Activated T-helper 9 cell treated with anti-CD3 and anti-CD28 coated beads, Interleukin-2, amount 50 U/mL, for 16 hours (primary cell): Measurements from ENCODE around the gene NOTCH1.
"Not testable (repeated sequence)": the region's sequence is repeated elsewhere in the genome, so short reads cannot be mapped to it uniquely, and the experiment has no call there.

Experiments
- DNase-seq: peaks from one replicate; pipeline ENCODE4 v3.0.0-alpha.2; 2020; ENCODE audit warnings: low read depth

The NOTCH1 gene

DNA sequence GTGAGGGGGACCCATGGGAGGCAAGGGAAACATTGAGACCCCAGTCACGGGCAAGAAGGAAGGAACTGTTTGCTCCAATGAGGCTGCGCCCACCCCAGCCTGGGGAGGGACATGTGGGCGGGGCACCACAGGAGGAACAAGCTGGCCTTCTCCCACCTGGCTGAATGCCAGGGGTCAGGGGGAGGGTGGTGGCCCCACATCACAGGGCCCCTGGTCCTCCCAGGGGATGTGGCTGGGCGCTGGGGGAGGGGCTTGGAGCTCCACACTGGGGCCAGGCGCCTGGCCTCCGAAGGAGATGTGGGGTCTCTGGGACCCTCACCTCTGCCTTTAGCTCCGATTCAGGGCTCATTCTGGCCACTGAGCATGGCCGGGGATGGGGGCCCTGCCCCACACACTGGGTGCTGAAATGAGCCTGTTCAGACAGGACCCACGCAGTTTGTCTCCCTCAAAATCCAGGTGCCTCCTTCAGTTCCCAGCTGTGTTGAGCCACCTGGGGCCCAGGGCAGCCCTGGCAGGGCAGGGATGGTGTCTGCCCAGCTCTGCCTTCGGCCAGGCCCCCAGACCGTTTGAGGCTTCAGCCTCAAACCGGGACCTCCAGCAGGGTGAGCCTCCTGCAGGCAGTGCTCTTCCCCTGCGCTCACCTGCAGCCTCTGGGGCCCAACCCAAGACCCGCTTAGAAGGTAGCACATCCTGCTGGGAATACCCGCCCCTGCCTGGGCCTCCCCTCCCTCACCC is 33.2 kb upstream of the NOTCH1 start:
- DNase-seq = no peak

DNA sequence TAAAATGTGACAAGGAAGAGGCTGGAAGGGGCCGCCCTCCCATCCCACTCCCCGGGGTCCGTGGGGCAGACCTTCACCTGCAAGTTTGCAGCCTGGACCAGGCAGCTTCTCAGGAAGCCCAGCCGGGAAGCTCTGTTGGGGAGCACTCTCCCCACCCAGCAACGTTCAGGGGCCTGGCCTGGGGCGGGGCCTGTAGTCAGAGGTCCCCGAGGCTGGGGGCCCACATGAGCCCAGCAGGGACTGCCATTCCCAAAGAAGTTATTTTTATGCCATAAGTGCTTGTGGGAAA is 32.7 kb upstream of the NOTCH1 start:
- DNase-seq = no peak

DNA sequence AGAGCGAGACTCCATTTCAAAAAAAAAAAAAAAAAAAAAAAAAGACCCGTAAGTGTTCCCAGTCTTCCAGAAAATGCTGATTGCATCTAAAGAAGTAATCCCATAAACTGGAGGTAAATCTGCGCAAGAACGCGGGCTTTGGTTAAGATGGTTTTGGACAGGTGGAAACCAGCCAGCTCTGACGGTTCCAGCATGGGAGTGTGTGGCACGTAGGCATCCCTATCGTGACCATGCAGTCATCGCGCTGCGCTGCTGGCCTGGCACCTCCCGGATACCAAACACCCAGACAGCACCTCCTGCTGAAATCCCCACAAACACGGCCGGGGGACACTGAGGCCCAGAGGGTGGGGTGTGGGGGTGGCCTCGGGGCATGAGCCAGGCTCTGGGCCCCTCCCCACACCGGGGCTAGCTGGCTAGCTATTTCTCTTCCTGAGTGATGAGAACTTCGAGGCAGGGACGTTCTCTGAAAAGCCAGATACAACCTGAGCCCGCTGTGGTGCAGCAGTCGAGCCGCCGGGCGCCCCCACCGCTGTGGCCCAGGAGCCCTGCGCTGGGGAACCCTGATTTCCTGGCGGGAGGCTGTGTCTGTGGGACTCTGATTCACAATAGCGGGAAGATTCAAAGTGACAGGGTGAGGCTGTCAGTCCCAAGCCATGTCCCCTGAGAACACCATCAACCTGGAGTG is 32.2 kb upstream of the NOTCH1 start:
- DNase-seq = no peak

DNA sequence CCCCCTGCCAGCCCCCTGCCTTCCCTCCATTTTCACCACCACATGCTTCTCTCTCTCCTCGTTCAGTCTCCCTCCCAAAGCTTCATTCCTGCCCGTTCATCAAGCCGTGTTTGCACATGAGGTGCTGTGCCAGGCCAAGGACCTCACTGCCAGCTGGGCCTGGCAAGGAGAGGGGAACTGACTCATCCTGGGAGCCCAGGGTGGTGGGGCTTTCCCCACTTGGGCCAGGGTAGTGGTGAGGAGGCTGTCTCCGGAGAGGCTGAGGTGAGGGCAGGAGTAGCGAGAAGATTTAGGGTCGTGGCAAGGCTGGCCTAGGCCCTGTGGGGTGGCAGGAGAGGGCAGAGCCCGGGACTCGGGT is 30.4 kb upstream of the NOTCH1 start:
- DNase-seq = no peak

DNA sequence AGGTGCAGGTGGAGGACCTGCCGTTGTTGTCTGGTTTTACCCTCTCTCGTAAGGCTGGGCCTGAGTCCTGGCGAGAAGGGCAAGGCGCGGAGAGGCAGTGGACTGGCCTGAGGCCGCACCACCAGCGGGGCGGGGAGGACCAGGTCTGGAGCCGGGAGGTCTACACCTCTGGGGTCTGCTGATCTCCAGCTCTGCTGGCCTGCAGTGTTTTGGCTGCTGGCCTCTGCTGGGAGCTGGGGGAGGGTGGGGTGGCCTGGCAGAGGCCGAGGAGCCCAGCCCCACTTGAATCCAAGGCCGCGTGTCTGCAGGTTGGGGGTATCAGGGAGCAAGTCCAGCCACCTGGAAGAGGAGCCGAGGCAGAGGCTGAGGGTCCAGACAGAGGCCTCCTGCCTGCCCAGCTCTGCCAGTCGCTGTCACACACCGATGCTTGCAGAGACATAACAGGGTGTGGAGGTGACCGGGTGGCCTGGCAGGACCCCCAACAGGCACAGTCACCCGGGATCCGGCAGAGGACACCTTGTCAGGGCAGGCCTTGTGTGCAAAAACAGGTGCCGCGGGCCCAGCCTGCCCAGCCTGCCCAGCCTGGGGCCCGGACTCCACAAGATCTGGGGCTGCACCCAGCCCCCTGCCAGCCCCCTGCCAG is 29.9 kb upstream of the NOTCH1 start:
- no peak for DNase-seq

DNA sequence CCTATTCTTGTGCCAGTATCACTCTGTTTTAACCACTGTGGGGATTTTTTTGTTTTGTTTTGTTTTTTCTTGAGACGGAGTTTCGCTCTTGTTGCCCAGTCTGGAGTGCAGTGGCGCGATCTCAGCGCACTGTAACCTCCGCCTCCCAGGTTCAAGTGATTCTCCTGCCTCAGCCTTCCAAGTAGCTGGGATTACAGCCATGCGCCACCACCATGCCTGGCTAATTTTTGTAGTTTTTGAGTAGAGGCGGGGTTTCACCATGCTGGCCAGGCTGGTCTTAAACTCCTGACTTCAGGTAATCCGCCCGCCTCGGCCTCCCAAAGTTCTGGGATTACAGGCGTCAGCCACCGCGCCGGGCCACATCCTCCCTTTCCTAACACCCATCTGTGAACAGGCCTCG is 28.8 kb upstream of the NOTCH1 start:
- DNase-seq = not testable (repeated sequence)

DNA sequence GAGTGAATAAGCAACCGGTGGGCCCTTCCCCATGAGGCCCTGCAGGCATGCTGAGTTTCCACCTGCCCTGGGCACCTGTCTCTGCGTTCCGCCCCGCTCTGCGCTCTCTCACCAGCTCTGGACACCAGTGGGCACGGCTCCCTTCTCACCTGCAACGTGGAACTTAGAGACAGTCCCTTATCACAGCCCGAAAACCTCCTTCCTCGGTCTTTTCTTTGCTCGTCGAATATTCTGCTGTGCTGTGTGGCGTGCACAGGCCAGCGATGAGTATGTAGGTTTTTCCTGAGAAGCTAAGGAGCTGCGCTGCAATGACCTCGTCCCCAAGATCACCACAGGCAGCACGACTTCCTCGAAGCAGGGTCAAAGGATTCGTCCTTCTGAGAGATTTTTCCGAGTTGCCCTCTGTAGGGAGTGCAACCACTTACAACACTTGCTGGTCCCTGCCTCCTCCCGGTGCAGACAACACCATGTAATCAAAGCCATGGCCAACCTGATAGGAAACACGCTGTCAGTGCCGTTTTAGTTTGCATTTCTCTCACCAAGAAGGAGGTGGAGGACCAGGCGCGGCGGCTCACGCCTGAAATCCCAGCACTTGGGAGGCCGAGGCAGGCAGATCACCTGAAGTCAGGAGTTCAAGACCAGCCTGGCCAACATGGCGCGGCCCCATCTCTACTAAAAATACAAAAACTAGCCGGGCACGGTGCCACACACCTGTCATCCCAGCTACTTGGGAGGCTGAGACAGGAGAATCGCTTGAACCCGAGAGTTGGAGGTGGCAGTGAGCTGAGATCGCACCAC is 27.2 kb upstream of the NOTCH1 start:
- DNase-seq = no peak

DNA sequence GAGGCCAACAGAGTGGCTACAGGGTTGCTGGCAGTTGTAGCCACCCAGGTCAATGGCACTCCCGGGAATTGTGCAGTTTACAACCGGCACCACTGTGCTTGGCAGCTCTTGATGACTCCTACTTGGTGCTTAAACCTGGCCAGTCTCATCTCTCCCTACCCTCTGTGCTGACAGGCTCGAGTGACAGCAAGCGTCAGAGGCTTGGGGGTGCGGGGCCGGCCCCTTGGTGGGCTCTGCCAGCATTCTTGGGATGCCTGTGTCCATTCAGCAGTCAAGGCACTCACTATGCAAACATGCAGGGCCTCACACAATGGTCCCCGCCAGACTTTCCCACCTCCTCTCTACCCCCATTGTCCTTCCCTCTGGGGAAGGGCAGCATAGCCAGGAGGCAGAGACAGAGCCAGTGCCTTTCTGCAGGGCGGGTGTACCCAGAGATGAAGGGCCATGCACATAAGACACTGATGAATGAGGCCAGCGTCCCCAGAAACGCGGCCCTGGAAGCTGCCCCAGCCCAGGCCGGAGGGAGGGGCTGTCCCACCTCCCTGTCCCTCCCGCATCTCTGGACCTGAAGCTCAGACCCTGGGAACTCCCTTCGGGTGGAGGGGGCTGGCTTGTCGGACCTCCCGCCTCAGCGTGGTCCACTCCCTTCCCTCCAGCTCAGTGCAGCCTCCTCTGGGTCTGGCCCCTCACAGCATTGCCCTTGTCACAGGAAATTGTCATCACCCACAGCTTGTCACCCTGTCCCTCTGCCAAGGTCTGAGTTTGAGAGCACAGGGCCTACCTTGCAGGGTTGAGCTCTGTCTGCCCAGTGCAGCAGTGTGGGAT is 26.4 kb upstream of the NOTCH1 start:
- no peak for DNase-seq

DNA sequence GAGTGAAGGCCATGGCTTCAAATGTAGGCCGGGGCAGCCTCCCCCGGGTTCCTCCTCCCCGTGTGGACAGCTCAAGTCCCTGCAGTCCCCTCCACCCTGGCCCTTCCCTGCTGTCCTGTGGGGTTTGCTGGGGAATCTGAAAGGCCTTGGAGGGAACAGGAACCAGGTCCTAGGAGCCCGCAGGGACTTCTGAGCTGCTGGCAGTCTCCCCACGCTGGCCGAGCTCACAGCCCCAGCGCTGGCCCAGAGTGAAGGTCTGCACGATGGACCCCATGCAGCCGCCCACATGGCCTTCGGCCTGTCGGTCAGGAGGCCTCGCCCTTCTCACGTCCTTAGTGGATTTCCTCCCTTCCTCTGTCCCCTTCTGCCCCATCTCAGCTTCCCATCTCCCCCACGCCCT is 25.7 kb upstream of the NOTCH1 start:
- no peak for DNase-seq

DNA sequence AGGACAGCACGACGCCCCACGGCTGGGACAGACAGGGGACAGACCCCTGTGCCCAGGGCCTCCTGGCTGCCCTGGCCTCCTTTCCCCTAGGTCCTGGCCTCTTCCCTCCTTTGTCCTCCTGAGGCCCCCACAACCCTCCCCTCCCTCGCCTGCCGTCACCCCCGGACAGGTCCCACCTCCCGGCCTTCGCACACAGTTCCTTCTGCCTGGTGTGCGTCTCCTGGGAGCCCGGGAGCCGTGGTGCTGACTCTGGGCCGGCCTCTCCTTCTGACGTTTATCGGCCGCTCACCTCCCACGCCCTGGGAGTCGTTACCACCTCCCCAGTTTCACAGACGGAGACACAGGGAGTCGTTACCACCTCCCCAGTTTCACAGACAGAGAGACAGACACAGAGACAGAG is 25.1 kb upstream of the NOTCH1 start:
- no peak for DNase-seq

DNA sequence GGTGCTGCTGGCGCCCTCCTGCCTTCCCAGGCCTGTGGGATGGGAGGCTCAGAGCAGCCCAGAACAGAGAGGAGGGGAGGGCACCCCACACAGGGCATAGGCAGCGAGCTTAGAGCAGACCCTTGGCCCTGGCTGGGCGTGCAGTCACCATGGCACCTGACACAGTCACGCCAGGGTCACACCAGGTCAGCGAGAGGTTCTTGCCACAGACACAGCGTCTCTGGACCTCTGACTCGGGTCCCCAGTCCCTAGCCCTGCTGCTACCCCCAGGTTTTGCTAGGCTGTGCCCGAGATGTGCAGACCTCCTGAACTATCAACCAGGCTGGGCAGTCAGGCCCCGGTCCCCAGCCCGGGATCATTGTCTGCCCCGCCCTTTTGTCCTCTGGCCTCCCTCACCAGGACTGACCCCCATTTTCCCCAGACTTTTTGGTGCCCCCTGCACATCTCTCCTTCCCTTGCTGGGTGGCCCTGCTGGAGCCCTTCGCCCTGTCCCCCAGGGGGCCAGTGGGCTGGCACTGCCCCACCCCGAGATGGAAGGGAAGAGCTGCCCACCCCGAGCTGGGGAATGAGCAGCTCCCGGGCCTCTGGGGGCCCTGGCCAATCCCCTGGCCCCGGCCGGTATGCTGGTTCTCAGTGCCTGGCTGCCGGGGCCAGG is 24.5 kb upstream of the NOTCH1 start:
- DNase-seq = no peak

DNA sequence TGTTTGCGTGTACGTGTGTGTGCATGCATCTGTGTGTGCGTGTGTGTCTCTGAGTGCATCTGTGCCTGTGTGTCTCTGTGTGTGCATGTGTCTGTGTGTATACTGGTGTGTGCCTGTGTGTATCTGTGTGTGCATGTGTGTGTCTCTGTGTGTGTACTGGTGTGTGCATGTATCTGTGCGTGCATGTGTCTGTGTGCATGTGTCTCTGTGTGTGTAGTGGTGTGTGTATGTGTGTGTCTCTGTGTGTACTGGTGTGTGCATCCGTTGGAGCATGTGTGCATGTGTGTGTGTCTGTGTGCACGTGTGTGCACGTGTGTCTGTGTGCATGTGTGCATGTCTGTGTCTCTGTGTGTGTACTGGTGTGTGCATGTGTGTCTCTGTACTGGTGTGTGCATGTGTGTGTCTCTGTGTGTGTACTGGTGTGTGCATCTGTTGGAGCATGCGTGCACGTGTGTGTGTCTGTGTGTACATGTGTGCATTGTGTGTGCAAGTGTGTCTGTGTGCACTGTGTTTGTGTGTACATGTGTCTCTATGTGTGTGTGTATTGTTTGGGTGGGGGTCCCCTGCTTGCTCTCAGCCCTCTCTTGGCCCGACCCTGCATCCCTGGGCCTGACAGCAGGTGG is 23.8 kb upstream of the NOTCH1 start:
- no peak for DNase-seq

DNA sequence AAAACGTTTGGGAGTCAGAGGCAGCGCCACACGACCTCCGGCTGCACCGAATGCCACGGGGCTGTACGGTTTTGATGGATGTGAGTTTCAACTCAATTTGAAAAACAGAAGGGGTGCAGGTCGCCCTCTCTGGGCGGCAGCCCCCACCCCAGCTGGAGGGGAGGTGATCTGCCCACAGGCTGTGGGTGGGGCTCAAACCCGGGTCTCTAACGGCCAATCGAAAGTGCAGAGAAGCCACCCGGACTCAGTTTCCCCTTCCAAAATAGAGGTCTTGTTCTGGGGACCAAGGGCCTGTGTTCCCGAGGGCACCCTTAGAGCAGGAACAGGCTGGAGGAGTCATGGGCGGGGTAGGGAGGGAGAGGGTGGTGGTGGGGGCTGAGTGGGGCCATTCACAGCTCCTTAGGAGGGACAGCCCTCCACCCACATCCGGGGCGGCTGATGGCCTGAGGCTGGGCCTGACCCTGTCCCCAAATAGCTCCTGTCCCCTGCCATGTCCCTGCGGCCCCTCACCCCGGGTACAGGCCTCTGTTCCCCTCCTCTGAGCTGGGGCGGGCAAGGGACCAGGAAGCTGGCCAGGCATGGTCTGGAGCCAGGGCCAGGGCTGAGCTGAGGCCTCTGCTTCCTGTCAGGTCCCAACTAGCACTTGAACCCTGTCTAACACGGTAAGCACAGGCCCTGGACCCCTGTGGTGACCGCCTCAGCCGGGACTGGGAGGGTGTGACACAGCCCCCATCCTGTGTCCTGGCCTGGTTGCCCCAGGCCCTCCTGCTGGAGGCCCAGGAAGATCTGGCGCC is 22.6 kb upstream of the NOTCH1 start:
- no peak for DNase-seq

DNA sequence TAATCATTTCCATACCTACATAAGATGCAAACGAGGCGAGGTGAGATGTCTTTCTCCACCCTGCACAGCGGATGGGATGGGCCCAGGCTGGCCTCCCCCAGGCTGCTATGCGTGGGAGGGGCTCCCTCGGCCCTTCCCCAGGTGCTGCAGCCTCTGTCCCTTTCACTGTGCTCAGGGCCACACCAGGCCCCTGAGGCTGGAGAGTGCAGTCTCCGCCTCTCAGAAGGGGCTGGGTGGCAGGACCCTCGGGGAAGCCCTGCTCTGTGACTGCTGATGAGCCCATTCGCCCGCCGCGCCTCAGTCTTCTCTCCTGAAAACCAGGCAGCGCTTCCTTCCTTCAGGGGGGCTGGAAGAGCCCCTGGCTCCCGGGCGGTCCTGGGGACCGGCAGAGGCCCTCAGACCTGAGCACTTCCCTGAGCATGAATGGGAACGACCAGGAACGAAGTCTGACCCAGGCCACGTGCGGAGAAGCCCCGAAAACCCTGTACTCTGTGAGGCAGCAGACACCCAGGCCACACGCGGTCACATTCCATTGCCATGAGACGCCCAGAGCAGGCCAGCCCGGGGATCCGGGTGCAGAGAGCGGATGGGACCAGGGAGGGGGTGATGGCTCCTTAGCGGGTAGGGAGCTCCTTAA is 21.9 kb upstream of the NOTCH1 start:
- DNase-seq = no peak

DNA sequence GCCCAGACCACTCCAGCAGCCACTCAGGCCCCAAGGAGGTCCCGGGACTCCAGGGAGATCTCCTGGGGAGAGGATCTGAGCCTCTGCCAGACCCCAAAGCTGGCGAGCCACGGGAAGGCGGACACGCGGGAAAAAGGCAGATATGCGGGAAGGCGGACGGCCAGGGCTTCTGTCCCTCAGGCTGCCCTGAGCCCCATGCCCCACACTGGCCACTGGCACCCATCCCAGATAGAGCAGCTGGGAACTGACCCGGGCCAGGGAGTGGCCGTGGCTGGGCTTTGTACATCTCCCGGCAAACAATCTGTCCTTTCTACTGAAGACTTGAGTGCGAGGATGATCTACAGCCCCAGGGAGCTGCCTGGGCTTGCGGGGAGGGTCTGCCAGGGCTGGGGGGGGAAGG is 21.1 kb upstream of the NOTCH1 start:
- no peak for DNase-seq

DNA sequence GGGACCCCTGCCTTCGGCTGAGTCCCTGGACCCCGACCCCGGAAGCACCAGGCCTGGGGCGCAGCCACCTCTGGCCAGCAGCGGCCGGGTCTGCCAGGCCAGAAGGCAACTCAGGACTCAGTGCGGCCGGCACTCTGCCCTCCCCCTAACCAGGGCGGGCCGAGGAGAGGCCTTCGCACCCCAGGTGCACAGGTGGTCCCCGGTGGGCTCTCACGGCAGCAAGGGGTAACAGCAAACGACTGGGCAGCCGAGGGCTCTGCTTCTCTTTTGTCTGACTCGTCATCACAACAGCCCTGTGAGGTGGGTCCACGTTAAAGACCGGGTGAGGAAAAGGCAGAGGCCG is 20.7 kb upstream of the NOTCH1 start:
- no peak for DNase-seq

DNA sequence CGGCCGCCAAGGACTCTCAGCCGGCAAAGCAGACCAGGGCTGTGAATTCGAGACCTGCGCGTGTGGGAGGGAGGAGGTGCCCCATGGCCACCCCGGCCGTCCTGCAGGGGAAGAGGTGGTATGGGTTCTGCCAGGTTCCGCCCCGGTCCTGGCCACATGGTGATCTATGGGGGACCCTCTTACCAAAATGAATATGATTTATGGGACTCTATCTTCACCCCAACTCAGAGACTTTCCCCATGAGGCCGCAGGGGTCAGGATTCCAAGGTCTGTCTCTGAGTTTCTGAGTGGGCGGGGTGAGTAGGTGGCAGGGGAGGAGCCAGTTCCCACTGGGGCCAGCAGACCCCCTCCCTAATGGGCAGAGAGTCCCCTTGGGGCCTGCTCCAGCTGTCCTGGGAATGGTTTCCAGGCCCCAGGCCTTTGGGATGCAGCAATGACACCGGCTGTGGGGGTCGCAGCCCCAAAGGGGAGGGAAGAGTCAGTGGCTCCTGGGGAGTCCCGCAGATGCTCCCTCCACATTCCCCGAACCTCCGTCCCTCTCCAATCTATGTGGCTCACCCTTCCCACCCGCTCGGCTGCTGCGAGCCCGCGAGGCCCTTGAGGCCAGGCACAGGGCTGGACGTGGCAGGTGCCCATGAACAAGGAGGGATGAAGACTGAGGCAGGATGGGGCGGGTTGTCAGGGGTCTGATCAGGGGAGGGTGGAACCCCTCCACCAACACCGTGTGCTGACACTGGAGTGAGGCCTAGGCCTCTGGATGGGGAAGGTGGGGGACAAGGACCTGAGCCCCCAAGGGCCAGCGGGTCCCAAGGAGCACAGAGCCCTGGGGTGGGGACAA is 20.1 kb upstream of the NOTCH1 start:
- no peak for DNase-seq

DNA sequence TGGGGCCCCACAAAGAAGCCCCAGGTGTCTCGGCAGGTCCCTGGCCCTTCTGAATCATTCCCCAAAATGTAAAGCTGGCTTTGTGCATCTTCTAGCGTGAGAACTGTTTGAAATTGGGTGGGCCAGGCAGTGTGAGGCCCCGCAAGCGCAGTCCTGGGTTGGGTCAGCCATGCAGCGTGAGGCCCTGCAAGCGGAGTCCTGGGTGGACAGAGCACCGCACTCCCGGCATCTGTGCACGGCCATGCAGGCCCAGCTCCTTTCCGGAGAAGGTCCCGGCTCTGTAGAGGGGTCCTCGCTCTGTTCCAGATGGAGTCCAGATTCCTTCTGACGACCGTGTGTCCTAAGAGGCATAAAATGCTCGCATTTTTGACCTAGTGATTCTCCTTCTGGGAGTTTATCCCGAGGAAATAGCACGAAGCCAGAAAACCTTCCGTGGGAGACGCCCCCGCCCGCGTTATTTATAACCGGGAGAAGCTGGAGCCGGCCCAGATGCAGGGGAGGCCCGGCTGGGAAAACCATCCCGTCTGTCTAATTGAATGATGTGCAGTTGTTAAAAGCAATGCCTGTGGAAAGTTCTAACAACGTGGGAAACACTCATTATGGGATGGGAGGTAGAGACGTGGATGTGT is 19.4 kb upstream of the NOTCH1 start:
- DNase-seq = no peak
